GM12864 (cell line): ENCODE results near the gene SCD.

Experiments
- DNase-seq: peaks from one replicate; pipeline ENCODE4 v3.0.0-alpha.2; 2011; ENCODE audit warnings: low read depth
- H3K4me3 ChIP-seq: 2 replicates; pipeline ENCODE4 v1.5.1; 2011; ENCODE audit warnings: mild to moderate bottlenecking, low read depth, low read length, control low read depth
- CTCF ChIP-seq: IDR thresholded peaks from 2 replicates; pipeline ENCODE4 v1.5.1; 2011; ENCODE audit warnings: low read depth, mild to moderate bottlenecking, moderate library complexity, low read length, control low read depth, inconsistent platforms; ENCODE audit errors: missing control alignments

SCD gene

DNA sequence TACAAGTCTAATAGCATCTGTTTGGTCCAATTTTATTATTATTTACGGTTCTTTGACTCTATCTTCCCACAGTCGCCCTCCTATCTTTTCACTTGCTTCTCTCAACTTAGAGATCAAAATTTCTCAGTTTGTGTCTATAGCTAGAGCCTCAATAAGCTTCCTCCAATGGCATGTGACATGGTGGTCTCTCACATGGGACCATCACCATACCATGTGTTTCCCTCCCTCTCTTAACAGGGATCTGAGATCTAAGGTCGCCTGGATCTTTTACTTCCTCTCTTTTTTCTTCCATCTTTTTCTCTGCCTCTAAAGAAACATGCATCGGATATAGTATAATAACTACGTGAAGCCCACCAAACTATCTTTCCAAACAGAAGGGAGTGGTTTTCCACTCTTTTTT, 18.8 kb upstream of the SCD start:
- TF ChIP-seq CTCF: no peak
- no peak overlapping the region for H3K4me3 ChIP-seq
- no peak for DNase-seq

DNA sequence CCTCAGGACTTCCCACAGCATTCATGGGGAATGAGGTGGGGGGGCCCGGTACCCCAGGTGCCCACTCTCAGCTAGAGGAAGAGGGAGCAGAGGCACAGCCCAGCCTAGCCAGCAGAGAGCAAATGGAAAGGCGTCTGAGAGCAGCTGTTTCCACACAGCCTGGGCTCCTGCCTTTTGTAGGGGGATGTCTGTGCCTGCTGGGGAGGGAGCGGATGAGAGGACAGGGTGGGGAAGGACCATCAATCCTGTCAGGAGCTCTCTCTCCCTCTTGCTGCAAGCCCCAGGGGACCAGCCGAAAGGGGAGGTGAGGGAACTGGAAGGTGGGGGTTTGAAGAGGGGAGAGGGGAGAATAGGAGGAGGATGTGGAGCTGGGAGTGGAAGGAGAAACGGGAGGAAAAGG, 17.0 kb upstream of the SCD start, which contains the start of gene PKD2L1:
Gene PKD2L1, minus strand, starts transcription at position 150 of the 400 bp plus-strand sequence. Its CDS starts 125 bp downstream, at position 25.
- no peak for DNase-seq
- TF ChIP-seq CTCF: no peak
- H3K4me3 ChIP-seq: no peak within 1 kb of the TSS

DNA sequence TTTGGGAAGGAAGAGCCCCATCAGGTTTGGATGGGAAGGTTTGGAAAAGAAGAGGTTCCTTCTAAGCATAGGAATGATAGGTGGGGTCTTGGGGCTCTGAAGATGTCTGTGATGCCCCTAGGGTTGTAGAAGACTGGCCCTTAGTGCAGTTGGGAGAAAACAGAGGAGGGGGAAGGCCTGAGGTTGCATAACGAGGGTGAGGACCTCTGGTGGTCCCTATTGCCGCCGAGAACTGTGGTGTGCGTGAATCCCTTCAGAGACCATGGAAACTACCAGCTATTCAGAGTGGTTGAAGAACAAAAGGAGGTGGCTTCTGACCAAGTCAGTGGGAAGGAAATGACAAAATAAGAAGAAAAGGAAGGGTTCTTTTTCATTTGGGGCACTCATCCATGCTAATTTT, 13.9 kb upstream of the SCD start:
- TF ChIP-seq CTCF: no peak
- DNase-seq: no peak
- H3K4me3 ChIP-seq: no peak overlapping the region

DNA sequence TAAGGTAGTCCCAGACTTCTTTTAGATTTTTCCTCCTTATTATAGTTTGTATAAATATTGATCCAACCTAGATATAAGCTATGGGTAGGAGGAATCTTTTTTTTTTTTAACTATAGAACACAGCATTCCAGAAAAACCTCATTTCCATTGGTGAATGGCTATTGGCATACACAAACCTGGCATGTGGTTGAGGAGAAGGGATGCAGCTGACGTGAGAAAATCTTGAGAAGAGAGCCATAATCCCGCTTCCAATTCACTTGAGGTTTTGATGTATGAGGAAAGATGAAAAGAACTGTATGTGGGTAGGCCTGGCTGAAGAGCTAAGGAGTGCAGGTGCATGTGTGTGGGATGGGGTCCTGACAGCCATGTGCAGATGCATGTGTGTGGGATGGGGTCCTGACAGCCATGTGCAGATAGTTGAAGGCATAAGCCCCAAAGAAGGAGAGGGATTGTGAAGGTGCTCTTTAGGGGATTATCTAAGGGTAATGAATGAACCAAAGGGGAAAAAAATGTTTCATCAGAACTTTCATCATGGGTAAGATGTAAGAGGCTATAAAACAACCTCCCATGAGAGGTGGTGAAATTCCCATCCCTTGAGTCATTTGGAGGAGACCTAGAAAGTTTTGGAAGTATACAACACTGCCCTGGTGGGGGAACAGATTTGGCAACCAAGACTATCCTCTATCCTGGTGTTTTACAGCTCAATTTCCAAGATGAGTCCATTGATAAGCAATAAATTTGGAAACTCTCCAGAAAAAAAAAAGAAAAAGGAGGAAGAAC, 13.2 kb upstream of the SCD start:
- DNase-seq: no peak
- H3K4me3 ChIP-seq: no peak overlapping the region
- TF ChIP-seq CTCF: no peak

- no peak for DNase-seq
- H3K4me3 ChIP-seq: no peak overlapping the region
- TF ChIP-seq CTCF: no peak
Measured at GRCh38 chr10:100334762-100335161, 12.3 kb upstream of the SCD start.

DNA sequence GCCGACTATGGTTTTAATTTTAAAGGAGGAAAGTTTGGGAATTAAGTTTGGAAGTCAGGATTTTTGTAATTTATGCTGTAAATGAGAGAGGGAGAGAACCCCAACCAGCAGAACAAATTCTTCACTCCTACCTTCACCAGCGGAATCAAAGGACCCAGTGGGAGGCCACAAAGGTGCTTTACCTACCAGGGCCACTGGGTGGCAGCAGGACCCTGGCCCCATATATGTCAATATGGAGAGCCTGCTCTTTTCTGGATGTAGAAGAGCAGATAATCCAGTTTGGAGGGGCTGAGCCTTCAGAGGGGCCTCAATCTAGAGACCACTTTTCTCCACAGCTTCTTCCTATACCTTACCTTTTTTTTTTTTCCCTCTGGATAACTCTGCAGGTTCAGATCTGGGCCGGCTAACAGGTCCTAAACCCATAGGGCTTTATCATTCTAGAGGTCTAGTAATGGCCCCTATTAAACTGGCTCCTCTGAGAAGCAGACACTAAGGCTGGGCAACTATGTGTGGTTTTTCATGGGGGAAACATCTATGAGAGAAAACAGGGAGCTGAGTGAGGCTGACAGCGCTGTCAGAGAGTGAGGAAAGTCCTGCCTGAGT, 8.5 kb upstream of the SCD start:
- TF ChIP-seq CTCF: peak; percentile 88
- DNase-seq: no peak
- no peak overlapping the region for H3K4me3 ChIP-seq
